ENCODE measurements around the gene LSM3. TPM values are rescaled to one million over a fixed set of nuclear protein-coding genes. Genes with fewer than 3 reads are reported as not detected.

LSM3 gene
- total RNA-seq, 5 donors from 2014 or later (not counting 1 experiment from before 2014, with no cell fraction given), result 6.7 to 8.4 (median 7.3) TPM

- peaks cover 50% of the 10 kb centered on the region for H3K36me3 Mint-ChIP-seq
- peaks cover 6 to 22% of the 10 kb centered on the region in 2 experiments for H3K4me1 ChIP-seq (ENCODE audit: control insufficient read depth in 1 of 2, extremely low read depth in 1 of 2, insufficient read depth in 2 of 2, low read length in 2 of 2)
- peaks cover 14 to 29% (median 27%) of the 10 kb centered on the region in 3 donors for H3K4me1 Mint-ChIP-seq
- CTCF ChIA-PET, result no interaction called here
- no peak for ATAC-seq (replicated peaks in 1 of 4)
- H3K9me3 Mint-ChIP-seq, result no peaks in the 10 kb centered on the region
- no peak overlapping the region for H3K27ac ChIP-seq (ENCODE audit: low read length)
- no peak overlapping the region for H3K4me3 Mint-ChIP-seq
- POLR2A ChIA-PET, result no interaction called here
- no peaks in the 10 kb centered on the region for H3K27me3 ChIP-seq (replicated peaks in 1 of 2; ENCODE audit: control insufficient read depth in 2 of 2, extremely low read depth in 1 of 2, insufficient read depth in 2 of 2, low read length in 1 of 2)
- no peak overlapping the region for H3K27ac Mint-ChIP-seq
- no peak overlapping the region for H3K4me3 ChIP-seq (ENCODE audit: control insufficient read depth in 1 of 2, extremely low read depth in 1 of 2, low read length in 1 of 2)
- H3K9me3 ChIP-seq, result no peaks in the 10 kb centered on the region
- H3K27me3 Mint-ChIP-seq, result no peaks in the 10 kb centered on the region
- no peak for DNase-seq
- peaks cover 18 to 91% of the 10 kb centered on the region in 2 donors for H3K36me3 ChIP-seq (ENCODE audit: control insufficient read depth in 2 of 2, extremely low read depth in 1 of 2, insufficient read depth in 1 of 2, low read length in 1 of 2)
- WGBS (ENCODE audit: insufficient coverage), result 100% methylated on average over 1 of the region's 3 CpGs
These were observed 41.2 kb upstream of the LSM3 start for GRCh38 chr3:14137445-14137844.

GRCh38 chr3:14138109-14138877 is 40.3 kb upstream of the LSM3 start:
- H3K27ac Mint-ChIP-seq, result peak overlapping the region; percentile 24 to 59
- CTCF ChIA-PET, result no interaction called here
- 98% methylated on average over 15 of the region's 16 CpGs for WGBS (ENCODE audit: insufficient coverage)
- Histone ChIP-seq H3K9me3 (no peaks in the 10 kb centered on the region), H3K36me3 (ENCODE audit: control insufficient read depth in 2 of 2, extremely low read depth in 1 of 2, insufficient read depth in 1 of 2, low read length in 1 of 2) (peaks cover 12 to 83% of the 10 kb centered on the region in 2 donors), H3K4me1 (ENCODE audit: control insufficient read depth in 1 of 2, extremely low read depth in 1 of 2, insufficient read depth in 2 of 2, low read length in 2 of 2) (peaks cover 9 to 29% of the 10 kb centered on the region in 2 experiments), H3K27me3 (replicated peaks in 1 of 2; ENCODE audit: control insufficient read depth in 2 of 2, extremely low read depth in 1 of 2, insufficient read depth in 2 of 2, low read length in 1 of 2) (no peaks in the 10 kb centered on the region), H3K4me3 (ENCODE audit: control insufficient read depth in 1 of 2, extremely low read depth in 1 of 2, low read length in 1 of 2) (no peak overlapping the region), H3K27ac (ENCODE audit: low read length) (no peak overlapping the region)
- H3K4me1 Mint-ChIP-seq, result peaks cover 22 to 37% (median 35%) of the 10 kb centered on the region in 3 donors
- H3K9me3 Mint-ChIP-seq, result no peaks in the 10 kb centered on the region
- H3K36me3 Mint-ChIP-seq, result peaks cover 43% of the 10 kb centered on the region
- ATAC-seq (replicated peaks in 1 of 4) (no peak), DNase-seq (no peak)
- no peaks in the 10 kb centered on the region for H3K27me3 Mint-ChIP-seq
- no peak overlapping the region for H3K4me3 Mint-ChIP-seq
- POLR2A ChIA-PET, result no interaction called here

- H3K27me3 Mint-ChIP-seq, result no peaks in the 10 kb centered on the region
- no peak overlapping the region for H3K4me3 Mint-ChIP-seq
- peaks cover 15 to 34% of the 10 kb centered on the region in 2 experiments for H3K4me1 ChIP-seq (ENCODE audit: control insufficient read depth in 1 of 2, extremely low read depth in 1 of 2, insufficient read depth in 2 of 2, low read length in 2 of 2)
- peaks cover 26 to 45% (median 42%) of the 10 kb centered on the region in 3 donors for H3K4me1 Mint-ChIP-seq
- H3K27me3 ChIP-seq (replicated peaks in 1 of 2; ENCODE audit: control insufficient read depth in 2 of 2, extremely low read depth in 1 of 2, insufficient read depth in 2 of 2, low read length in 1 of 2), result no peaks in the 10 kb centered on the region
- ATAC-seq (replicated peaks in 1 of 4), result no peak
- 94% methylated on average over 11 of the region's 14 CpGs for WGBS (ENCODE audit: insufficient coverage)
- ChIA-PET CTCF (no interaction called here), POLR2A (no interaction called here)
- H3K27ac ChIP-seq (ENCODE audit: low read length), result no peak overlapping the region
- no peak for DNase-seq
- H3K9me3 Mint-ChIP-seq, result no peaks in the 10 kb centered on the region
- peaks cover 42% of the 10 kb centered on the region for H3K36me3 Mint-ChIP-seq
- H3K27ac Mint-ChIP-seq, result peak overlapping the region; percentile 48 to 76
- H3K36me3 ChIP-seq (ENCODE audit: control insufficient read depth in 2 of 2, extremely low read depth in 1 of 2, insufficient read depth in 1 of 2, low read length in 1 of 2), result peaks cover 12 to 75% of the 10 kb centered on the region in 2 donors
- H3K4me3 ChIP-seq (ENCODE audit: control insufficient read depth in 1 of 2, extremely low read depth in 1 of 2, low read length in 1 of 2), result no peak overlapping the region
- no peaks in the 10 kb centered on the region for H3K9me3 ChIP-seq
These were observed 39.5 kb upstream of the LSM3 start for GRCh38 chr3:14138878-14139655.

GRCh38 chr3:14139771-14140170 is 38.8 kb upstream of the LSM3 start:
- 98% methylated on average over 5 of the region's 5 CpGs for WGBS (ENCODE audit: insufficient coverage)
- ChIA-PET CTCF (no interaction called here), POLR2A (no interaction called here)
- Mint-ChIP-seq H3K27ac (peak overlapping the region; percentile 48 to 76), H3K27me3 (no peaks in the 10 kb centered on the region), H3K36me3 (peaks cover 43% of the 10 kb centered on the region), H3K4me3 (no peak overlapping the region), H3K4me1 (peaks cover 33 to 52% (median 49%) of the 10 kb centered on the region in 3 donors), H3K9me3 (no peaks in the 10 kb centered on the region)
- H3K4me3 ChIP-seq (ENCODE audit: control insufficient read depth in 1 of 2, extremely low read depth in 1 of 2, low read length in 1 of 2), result no peak overlapping the region
- no peaks in the 10 kb centered on the region for H3K9me3 ChIP-seq
- ATAC-seq (replicated peaks in 1 of 4) (no peak), DNase-seq (no peak)
- H3K27ac ChIP-seq (ENCODE audit: low read length), result no peak overlapping the region
- peaks cover 12 to 68% of the 10 kb centered on the region in 2 donors for H3K36me3 ChIP-seq (ENCODE audit: control insufficient read depth in 2 of 2, extremely low read depth in 1 of 2, insufficient read depth in 1 of 2, low read length in 1 of 2)
- peaks cover 17 to 41% of the 10 kb centered on the region in 2 experiments for H3K4me1 ChIP-seq (ENCODE audit: control insufficient read depth in 1 of 2, extremely low read depth in 1 of 2, insufficient read depth in 2 of 2, low read length in 2 of 2)
- H3K27me3 ChIP-seq (replicated peaks in 1 of 2; ENCODE audit: control insufficient read depth in 2 of 2, extremely low read depth in 1 of 2, insufficient read depth in 2 of 2, low read length in 1 of 2), result no peaks in the 10 kb centered on the region

- Mint-ChIP-seq H3K36me3 (peaks cover 39% of the 10 kb centered on the region), H3K27me3 (no peaks in the 10 kb centered on the region), H3K4me3 (no peak overlapping the region), H3K4me1 (peaks cover 40 to 61% (median 58%) of the 10 kb centered on the region in 3 donors), H3K27ac (peak overlapping the region; percentile 96), H3K9me3 (no peaks in the 10 kb centered on the region)
- Histone ChIP-seq H3K27ac (ENCODE audit: low read length) (peak overlapping the region; percentile 99), H3K27me3 (replicated peaks in 1 of 2; ENCODE audit: control insufficient read depth in 2 of 2, extremely low read depth in 1 of 2, insufficient read depth in 2 of 2, low read length in 1 of 2) (no peaks in the 10 kb centered on the region), H3K9me3 (no peaks in the 10 kb centered on the region), H3K4me3 (ENCODE audit: control insufficient read depth in 1 of 2, extremely low read depth in 1 of 2, low read length in 1 of 2) (no peak overlapping the region), H3K36me3 (ENCODE audit: control insufficient read depth in 2 of 2, extremely low read depth in 1 of 2, insufficient read depth in 1 of 2, low read length in 1 of 2) (peaks cover 12 to 65% of the 10 kb centered on the region in 2 donors), H3K4me1 (ENCODE audit: control insufficient read depth in 1 of 2, extremely low read depth in 1 of 2, insufficient read depth in 2 of 2, low read length in 2 of 2) (peaks cover 22 to 50% of the 10 kb centered on the region in 2 experiments)
- no peak for DNase-seq
- POLR2A ChIA-PET, result interaction anchor here in 1 of 2 donors (0.5 to 6.6 kb wide), 2 partner anchors 13 to 16 kb away, joined by 4 to 60 read pairs; partner anchors contain the start of genes CHCHD4 and TMEM43
- no peak for ATAC-seq (replicated peaks in 1 of 4)
- CTCF ChIA-PET, result no interaction called here
- 100% methylated on average over 1 of the region's 2 CpGs for WGBS (ENCODE audit: insufficient coverage)
These were observed 37.9 kb upstream of the LSM3 start for GRCh38 chr3:14140668-14141067.

GRCh38 chr3:14141144-14141543 is 37.5 kb upstream of the LSM3 start:
- H3K36me3 Mint-ChIP-seq, result peaks cover 38% of the 10 kb centered on the region

More at GRCh38 chr3:14141144-14141543, 37.5 kb upstream of the LSM3 start:
- Mint-ChIP-seq H3K27ac (peak overlapping the region; percentile 96), H3K9me3 (no peaks in the 10 kb centered on the region), H3K27me3 (no peaks in the 10 kb centered on the region), H3K4me1 (peaks cover 43 to 66% (median 63%) of the 10 kb centered on the region in 3 donors), H3K4me3 (peak overlapping the region in 1 of 3 donors; percentile 70)
- ChIA-PET POLR2A (interaction anchor here (0.6 to 6.6 kb wide), 6 partner anchors 10 to 38 kb away, joined by 3 to 60 read pairs (median 4); partner anchors contain the start of genes LSM3 (in 2 of the 2), TMEM43 (in 2 of the 2), CHCHD4 (in 1 of the 2) and XPC (in 1 of the 2)), CTCF (no interaction called here)
- WGBS (ENCODE audit: insufficient coverage), result no CpG with 5 or more reads among the region's 2 CpGs
- H3K36me3 ChIP-seq (ENCODE audit: control insufficient read depth in 2 of 2, extremely low read depth in 1 of 2, insufficient read depth in 1 of 2, low read length in 1 of 2), result peaks cover 12 to 64% of the 10 kb centered on the region in 2 donors
- H3K27me3 ChIP-seq (replicated peaks in 1 of 2; ENCODE audit: control insufficient read depth in 2 of 2, extremely low read depth in 1 of 2, insufficient read depth in 2 of 2, low read length in 1 of 2), result no peaks in the 10 kb centered on the region
- H3K4me3 ChIP-seq (ENCODE audit: control insufficient read depth in 1 of 2, extremely low read depth in 1 of 2, low read length in 1 of 2), result no peak overlapping the region
- H3K27ac ChIP-seq (ENCODE audit: low read length), result peak overlapping the region; percentile 99
- H3K4me1 ChIP-seq (ENCODE audit: control insufficient read depth in 1 of 2, extremely low read depth in 1 of 2, insufficient read depth in 2 of 2, low read length in 2 of 2), result peaks cover 22 to 54% of the 10 kb centered on the region in 2 experiments
- DNase-seq, result no peak
- ATAC-seq (replicated peaks in 1 of 4), result no peak
- no peaks in the 10 kb centered on the region for H3K9me3 ChIP-seq
